CD4-positive, alpha-beta T cell treated with Interleukin-6 at 100 ng/mL for 8 hours (primary cell): ENCODE data around the gene UBXN11.

Experiments used
- DNase-seq: peaks from one replicate; pipeline ENCODE4 v3.0.0-alpha.2; 2020; ENCODE audit warnings: mixed read lengths, low spot score

UBXN11 gene

DNA sequence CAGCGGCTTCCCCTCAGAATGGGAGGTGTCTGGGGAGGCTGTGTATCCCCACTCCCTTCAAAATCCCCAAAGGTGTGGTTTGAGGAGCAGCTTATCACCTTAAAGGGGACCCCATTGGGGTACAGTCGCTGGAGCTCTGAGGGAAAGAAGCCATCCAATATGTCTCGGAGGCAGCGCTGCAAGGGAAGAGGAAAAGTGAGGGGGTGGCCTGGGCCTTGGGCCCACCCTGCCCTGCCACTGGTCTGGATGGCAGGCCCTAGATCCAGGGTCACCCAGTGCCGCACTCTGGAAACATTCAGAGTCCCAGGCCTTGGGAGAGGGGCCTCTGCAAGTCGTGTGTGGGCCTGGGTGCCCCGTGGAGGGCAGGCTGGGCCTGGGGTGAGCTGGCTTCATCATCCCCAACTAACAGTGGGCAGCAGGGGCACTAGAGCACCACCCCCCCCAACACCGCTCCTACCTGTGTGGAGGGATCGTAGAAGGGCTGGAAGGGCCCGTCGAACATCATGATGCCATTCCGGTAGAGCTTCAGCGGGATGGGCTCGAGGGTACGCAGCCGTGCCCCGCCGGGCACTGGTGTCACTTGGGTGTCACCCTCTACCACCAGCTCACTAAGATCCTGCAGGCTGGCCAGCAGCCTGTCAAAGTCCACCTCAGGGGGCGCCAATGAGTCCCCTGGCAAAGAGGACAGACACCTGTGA lies 20.9 kb downstream of the UBXN11 start:
- DNase-seq: no peak

DNA sequence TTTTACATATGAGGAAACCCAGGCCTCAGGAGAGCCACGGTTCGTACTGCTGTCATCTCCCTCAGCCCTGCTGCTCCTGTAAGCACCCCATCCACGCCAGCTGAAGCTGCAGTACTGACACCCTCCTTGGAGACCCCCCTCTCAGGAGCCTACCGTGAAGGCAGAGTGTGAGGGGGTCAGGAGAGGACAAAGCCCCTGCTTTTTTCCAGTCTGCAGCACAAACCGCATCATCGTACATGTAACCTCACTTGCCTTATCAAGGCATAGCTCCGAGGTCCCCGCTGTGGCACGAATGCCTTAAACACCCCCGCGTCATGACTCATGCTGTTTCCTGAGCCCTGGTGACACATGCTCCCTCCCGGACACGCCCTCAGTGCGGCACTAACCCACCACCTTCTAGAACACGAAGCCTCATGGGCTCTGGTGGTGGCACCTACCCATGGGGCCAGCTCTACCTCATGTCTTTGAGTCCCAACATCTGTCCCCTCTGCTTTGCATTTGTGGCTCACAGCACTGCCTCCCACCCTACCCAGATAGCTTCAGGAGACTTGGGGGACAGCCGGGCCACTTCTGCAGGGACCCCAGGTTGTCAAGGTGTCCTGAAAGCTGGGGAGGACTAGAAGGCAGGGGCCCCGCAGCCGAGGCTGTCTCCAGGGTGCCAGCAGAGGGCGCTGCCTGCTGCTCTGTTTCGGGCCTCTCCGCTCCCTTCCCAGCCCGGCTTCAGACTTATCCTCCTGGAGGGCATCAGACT lies 21.7 kb downstream of the UBXN11 start:
- DNase-seq: peak; percentile 96

DNA sequence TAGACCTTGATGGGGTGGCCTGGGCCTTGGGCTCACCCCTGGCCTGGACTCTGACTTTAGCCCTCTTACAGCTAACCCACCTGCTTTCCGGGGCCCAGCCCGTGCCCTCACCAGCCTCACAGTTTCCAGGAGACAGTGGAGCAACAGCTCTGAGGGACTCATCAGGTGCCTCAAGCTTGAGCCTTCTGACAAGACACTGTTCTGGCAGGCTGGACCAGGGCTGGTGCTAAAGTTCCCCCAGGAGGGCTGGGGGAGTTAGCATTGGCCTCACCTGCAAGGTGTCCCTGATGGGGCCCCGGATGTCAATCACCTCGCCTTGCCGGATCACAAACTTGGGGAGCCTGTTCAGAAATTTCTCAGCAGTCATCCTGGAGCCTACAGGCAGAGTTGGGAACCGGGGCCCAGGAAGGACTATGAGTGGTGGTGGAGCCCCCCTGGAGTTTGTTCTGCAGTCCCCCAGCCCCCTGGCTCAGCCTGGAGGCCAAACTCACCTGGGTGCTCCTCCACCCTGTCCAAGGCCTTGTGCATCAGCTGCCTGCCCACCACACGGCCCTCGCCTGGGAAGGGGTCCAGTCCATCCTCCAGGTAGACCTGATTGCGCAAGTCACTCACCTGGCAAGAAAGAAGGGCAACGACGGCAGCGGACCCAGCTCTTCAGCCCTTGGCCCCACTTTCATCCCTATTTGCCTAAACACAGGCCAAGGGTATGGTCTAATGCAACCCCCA lies 22.4 kb downstream of the UBXN11 start:
- no peak for DNase-seq

DNA sequence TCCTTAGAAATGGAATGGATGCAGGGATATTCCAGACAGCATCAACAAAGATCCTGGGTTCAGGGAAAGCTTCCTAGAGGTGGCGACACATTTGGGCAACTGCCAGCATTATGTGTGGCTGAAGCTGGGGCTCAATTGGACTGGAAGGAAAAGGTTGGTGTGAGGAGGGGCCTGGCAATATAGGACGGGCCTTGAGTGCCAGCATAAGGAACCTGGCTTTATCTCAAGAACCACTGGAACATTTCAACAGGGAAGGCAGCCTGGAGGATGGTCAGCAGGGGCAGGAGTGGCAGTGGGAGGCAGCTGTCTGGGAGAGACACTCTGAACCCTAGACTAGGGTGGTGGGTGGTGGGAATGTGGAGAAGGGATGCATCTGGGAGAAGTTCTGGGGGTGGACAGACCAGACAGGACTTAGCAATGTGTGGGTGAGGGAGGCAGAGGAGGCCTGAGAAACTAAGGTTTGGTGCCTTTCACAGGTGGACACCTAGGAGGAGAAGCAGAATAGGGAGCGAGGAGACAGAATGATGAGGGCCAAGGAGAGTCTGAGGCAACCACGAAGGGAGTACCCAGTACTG lies 23.1 kb downstream of the UBXN11 start:
- DNase-seq: no peak

DNA sequence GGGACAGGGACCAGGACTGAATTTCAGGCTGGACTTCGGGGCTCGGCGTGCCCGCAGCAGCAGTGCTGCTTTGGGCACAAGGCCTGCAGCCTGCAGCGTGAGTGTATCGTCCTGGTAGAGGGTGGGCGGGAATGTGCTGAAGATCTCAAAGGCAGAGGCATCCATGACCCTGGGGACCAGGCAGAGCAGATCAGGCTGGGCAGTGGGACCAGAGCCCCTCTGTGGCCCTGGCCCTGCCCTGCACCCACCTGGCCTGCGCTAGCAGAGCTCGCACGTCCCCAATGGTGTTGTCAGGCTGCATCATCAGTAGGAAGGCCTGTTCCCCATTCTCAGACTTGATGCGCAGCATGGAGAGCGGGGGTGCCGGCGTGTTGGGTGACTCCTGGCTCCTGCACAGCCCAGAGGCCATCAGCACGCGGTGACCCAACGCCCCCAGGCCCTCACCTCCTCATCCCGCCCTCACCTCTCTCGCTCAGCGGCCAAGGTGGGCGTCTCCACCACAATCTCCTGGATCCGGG lies 24.0 kb downstream of the UBXN11 start:
- no peak for DNase-seq

DNA sequence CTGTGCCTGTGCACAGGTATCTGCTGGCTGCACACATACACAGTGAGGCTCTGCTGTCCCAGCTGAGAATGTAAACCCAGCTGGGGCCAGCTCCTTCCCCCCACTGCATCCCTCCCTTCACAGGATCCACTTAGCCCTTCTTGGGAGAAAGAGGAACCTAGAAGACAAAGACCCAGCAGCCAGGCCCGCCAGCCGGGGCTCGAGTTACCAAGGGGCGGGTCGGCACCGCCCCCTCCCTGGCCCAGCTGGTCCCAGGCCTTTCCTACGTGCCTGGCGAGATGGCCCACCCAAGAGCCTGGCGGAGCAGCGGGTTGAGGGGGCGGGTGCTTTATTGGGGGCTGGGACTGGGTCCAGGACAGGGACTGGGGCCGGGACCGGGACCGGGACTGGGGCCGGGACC lies 24.5 kb downstream of the UBXN11 start:
- DNase-seq: no peak

DNA sequence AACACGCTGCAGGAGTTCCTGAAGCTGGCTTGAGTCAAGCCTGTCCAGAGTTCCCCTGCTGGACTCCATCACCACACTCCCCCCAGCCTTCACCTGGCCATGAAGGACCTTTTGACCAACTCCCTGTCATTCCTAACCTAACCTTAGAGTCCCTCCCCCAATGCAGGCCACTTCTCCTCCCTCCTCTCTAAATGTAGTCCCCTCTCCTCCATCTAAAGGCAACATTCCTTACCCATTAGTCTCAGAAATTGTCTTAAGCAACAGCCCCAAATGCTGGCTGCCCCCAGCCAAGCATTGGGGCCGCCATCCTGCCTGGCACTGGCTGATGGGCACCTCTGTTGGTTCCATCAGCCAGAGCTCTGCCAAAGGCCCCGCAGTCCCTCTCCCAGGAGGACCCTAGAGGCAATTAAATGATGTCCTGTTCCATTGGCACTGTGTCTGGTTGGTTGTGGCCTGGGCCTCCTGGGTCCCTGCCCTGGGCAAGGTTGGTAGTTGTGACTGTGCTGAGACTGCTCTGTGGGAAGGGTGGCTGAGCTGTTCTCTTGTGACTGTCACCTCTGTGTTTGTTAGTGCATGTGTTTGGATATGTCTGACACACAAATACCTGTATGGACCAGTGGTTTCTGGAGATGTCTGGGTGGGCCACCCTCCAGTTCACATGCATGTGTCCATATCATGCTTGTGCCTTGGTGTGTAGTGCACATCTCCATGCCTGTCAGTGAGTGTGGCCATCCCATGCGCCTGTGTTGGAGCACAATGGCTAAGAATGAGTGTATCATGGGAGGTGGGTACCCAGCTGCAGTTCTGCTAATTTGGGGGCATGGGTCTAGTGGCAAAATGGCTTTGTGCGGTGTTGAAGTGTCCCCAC lies 25.1 kb downstream of the UBXN11 start:
- DNase-seq: no peak

DNA sequence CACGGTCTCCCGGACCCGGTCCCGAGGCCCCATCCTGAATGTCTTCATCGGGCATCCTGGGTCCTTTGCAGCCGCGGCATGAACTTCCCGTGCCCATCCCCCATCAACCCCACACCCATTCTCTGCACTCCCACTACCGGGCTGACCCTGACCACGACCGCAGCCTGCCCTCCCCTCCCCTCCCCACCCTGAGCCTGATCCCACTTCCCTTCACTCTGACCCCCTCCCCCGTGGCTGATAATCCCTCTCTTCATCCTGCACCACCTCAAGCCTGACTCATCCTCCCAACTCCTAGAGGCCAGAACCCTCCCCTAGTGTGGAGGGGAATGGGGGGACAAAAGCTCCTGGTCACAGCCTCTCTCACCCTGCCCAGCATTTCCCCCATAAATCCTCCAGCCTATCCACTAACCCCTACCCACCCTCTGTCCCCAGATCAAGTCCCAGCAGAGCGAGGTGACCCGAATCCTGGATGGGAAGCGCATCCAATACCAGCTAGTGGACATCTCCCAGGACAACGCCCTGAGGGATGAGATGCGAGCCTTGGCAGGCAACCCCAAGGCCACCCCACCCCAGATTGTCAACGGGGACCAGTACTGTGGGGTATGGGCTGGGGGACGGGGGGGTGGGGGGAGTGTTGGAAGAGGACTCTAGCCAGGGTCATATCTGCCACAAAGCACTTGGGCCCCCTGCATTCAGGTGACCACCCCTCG lies 25.9 kb downstream of the UBXN11 start:
- DNase-seq: peak; percentile 23

DNA sequence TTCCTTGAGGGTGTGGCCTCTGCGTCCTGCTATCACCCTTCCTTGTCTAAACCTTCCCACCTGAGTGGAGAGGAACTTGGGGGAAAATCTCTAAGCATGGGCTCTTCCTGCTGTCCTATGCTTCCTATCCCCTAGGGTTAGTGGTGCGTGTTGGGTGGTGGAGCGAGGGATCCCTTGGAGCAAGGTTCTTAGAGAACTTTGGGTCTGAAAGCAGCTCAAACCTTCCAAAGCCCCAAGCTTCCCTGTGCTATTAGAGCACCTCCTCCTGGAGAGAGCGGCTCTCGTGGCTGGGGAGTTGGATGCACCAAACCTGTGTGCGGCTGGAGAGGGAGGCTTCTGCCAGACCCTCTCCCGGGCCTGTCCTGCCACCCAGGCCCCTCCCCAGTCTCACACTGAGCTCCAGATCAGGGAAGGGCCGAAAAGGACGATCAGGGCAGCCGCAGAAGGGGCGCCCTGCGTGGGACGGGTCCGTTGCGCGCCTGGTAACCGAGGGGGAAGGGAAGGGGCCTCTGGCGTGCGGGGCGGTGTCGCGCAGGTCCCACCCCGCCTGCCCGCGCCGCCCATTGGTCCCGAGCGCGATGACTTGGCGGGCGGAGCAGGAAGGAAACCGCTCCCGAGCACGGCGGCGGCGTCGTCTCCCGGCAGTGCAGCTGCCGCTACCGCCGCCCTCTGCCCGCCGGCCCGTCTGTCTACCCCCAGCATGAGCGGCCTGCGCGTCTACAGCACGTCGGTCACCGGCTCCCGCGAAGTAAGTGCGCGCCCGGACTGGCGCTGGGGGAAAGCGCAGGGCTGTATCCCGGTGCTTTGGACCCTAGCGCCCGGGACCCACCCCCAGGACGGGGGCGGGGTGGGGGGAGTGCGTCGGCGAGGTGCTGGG lies 26.7 kb downstream of the UBXN11 start, which contains the start of gene SH3BGRL3:
Gene SH3BGRL3, plus strand, starts transcription at position 631 of the 877 bp plus-strand sequence. Its CDS starts 70 bp downstream, at position 701.
- peak; percentile 85 for DNase-seq

DNA sequence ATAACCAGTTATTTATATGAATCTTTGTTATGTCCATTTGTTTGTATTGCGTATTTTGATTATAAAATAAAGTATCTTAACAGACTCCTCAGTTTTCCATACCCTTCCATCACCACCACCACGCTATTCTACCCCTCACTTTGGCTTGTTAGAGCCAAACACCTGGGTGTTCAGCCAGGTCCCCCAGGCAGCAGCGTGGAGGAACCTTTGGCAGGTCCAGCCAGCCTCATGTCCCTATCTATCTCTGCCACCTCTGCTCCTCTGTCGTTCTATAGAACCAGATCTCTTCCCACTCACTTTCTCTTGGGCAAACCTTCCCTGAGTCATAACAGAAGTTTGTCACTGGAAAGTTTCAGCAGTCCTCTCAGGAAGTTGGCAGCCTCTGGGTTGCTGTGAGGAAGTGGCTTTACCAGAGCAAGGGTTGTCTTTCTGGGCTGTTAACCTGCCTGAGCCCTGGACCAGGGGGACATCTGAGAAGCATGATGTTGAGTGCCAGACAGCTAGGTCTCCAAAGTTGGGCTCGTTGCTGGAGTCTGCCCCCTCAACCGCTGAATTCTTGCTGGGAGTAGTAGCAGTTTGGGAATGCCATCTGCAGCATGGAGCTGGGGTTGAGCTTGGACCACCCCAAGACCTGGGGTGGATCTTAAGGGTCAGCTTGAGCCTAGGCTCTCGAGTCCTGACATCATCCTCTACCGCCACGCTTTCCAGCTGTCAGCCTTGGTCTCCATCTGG lies 27.5 kb downstream of the UBXN11 start:
- peak; percentile 33 for DNase-seq

DNA sequence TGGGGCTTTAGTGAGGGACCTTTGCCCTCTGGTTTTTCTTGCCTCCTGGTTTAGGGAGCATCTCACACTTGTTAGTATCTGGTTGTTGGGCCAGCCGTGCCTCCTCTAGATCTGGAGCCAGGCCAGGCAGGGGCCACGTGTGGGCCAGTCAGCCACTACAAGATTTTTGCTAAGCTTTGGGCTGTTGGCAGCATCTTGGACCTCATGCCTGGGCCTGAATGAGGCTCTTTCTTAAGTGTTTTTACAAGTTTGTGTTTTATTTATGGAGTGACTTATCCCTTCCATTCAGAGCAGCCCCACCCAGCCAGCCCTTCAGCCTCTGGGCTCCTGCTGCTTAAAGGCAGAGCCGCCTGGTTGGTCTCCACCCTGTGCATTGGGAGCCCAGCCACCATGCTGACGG lies 28.1 kb downstream of the UBXN11 start:
- no peak for DNase-seq

DNA sequence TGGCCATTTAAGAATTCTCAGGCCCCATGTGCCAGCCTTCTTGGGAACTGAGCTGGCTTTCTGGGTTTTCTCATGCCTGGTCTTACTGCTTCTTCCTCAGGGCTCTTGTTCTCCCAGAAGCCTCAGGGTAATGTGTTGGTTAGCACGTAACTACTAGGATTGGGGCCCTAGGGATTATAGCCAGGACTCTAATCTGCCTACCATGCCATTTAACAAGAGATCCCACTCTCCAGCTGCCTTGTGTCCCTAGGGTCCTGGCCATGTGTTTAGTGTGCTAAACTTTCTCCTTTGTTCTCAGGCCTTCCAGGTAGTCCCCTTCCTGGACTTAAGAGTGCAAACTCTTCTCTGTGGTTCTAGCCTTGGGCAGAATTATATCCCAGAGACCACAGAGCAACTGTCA lies 28.7 kb downstream of the UBXN11 start:
- DNase-seq: no peak

DNA sequence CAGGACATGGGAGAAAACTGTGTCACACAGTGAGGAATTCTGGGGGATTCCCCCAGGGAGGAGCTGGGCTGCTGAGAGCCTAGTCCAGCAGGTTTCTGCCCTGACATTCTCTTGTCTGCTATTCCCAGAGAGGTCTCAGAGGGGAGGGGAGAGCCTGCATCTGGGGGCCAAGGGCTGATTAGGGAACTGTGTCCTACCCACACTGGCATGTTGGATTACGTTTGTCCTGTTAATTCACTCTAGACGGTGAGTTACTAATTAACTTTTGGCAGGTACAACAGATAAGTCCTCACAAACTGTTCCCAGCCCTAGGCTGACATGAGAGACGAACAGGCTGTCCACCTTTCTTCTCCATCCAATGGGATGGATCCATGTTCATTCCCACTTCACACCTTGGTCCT lies 29.2 kb downstream of the UBXN11 start:
- no peak for DNase-seq

DNA sequence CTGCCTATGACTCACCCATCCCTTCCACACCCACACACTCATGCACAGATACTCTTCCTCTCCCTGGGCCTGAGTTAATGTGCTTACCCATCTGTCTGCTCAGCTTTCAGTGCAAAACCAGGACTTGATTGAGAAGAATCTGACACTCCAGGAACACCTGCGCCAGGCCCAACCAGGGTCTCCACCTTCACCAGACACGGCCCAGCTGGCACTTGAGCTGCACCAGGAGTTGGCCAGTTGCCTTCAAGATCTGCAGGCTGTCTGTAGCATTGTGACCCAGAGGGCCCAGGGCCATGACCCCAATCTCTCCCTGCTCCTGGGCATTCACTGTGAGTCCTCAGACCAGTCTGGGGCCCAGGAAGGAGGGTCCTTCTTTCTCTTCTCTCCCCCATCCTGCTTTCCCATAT lies 30.0 kb downstream of the UBXN11 start:
- DNase-seq: no peak

DNA sequence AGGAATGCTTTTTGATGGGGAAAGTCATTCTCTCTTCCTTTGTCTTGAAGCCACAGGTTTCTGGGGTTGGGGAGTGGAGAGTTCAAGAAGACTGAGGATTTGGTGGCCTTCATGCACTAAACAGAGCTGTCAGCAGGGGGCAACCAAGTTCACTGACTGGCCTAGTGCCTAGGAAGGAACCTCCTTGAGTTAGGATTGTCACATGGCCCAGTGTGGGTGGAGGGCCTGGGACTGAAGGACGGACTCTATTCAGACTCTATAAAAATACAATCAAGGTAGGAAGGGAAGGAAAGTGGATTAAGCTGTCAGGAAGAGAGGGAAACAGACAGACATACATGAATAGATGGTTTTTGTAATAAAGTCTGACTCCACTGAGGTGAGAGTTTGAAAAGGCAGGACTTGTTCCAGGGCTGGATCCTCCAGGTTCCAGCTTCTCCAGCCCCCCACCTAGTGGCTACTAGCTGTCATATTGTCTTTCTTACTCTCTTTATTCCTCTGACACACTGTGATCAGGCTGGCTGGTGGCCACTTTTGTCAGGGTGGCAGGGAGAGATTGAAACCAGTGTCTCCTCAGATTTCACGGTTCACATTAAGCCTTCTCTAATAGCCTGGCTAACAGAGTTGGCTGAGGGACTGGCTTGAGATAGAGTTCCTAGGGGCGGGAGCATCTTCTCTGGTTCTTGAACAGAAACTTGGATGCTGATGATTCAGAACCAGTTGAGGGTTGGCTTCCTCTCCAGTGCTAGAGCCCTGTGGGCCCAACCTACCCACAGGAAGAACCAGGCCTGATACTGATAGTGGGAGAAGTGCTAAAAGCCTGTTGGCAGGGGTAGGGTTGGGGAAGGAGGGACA lies 30.6 kb downstream of the UBXN11 start:
- peak; percentile 84 for DNase-seq

DNA sequence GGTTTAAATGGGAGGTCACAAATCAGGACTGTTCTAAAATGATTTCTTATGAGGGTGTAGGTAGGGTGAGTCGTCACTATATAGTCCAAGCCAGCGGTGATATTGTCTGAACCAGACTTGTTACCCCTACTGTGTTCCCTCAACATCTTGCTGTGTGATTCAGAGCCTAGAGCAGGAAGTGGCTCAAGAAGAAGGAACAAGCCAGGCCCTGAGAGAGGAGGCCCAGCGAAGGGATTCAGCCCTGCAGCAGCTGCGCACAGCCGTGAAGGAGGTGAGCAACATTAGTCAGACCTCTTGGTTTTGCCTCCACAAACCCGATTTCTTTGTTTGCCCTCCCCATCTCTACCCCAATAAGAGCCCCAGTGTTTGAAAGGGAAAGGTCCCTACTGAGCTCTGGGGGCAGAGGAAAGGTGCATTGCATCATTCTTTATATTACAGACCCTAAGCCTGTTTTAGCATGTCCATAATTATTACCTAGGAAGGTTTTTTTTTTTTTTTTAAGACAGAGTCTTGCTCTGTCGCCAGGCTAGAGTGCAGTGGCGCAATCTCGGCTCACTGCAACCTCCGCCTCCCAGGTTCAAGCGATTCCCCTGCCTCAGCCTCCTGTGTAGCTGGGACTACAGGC lies 31.5 kb downstream of the UBXN11 start:
- DNase-seq: no peak

DNA sequence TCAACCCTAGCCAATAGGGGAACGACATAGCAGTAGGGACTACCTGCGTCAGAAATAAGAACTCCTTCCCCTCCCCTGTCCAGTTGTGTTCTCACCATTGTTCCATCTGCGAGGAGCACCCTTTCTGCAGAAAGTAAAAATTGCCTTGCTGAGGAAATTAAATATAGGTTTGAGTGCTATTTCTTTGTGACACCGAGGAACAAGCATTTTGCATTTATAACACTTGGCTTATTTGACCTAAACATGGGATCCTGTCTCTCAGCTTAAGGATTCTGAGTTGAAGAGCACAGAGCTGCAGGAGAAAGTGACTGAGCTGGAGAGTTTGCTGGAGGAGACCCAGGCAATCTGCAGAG lies 37.3 kb downstream of the UBXN11 start:
- no peak for DNase-seq
